MV-4-11 (cell line): Measurements from ENCODE around the gene PLA2G6.

Experiments
- DNase-seq: peaks from one replicate; lab custom pipeline; 2025; lab: John Stamatoyannopoulos, UW

The PLA2G6 gene

GRCh38 chr22:38181453-38182200, at the start of gene PLA2G6:
Gene PLA2G6 (minus strand): TSS chr22:38181830. CDS start chr22:38169426, 12,404 bp downstream.
- peak; percentile 99 for DNase-seq

- no peak for DNase-seq
Measured at GRCh38 chr22:38230916-38231315, 49.3 kb upstream of the PLA2G6 start.

GRCh38 chr22:38230108-38230825, 48.6 kb upstream of the PLA2G6 start:
- DNase-seq = peak; percentile 75

- DNase-seq = no peak
Measured at GRCh38 chr22:38228873-38229740, 47.5 kb upstream of the PLA2G6 start.

GRCh38 chr22:38228326-38228872, 46.8 kb upstream of the PLA2G6 start:
- no peak for DNase-seq

GRCh38 chr22:38226853-38227649, 45.4 kb upstream of the PLA2G6 start:
- no peak for DNase-seq

- no peak for DNase-seq
Measured at GRCh38 chr22:38223289-38223960, 41.8 kb upstream of the PLA2G6 start.

- DNase-seq = no peak
Measured at GRCh38 chr22:38222797-38223119, 41.1 kb upstream of the PLA2G6 start.

GRCh38 chr22:38221908-38222796, 40.5 kb upstream of the PLA2G6 start:
- no peak for DNase-seq

- DNase-seq = no peak
Measured at GRCh38 chr22:38221407-38221806, 39.8 kb upstream of the PLA2G6 start.

GRCh38 chr22:38220653-38221386, 39.2 kb upstream of the PLA2G6 start:
- no peak for DNase-seq

GRCh38 chr22:38220163-38220562, 38.5 kb upstream of the PLA2G6 start:
- DNase-seq = no peak

GRCh38 chr22:38219632-38220031, 38.0 kb upstream of the PLA2G6 start:
- no peak for DNase-seq

- DNase-seq = no peak
Measured at GRCh38 chr22:38218661-38219622, 37.3 kb upstream of the PLA2G6 start.

GRCh38 chr22:38215156-38216038, 33.8 kb upstream of the PLA2G6 start:
- DNase-seq = no peak

GRCh38 chr22:38214302-38215056, 32.8 kb upstream of the PLA2G6 start:
- DNase-seq = peak; percentile 43
